K562 (cell line): Measurements from ENCODE around the gene RABGAP1L. TPM values are rescaled to one million over a fixed set of nuclear protein-coding genes. Genes with fewer than 3 reads are reported as not detected.

Source experiments
- ATAC-seq: fragments of 200-7000 bp; cut with Tn5 transposase; 3 replicates; pipeline ENCODE4 v1.9.1; 2020; ENCODE audit warnings: moderate library complexity
- BruUV-seq: library from RNA; stranded (reverse); fragments of 400-500 nt; replicated peaks from 2 replicates; lab custom pipeline; 2021; lab: Mats Ljungman, UMichigan
- CTCF ChIA-PET: fragments of 300-600 bp; formaldehyde crosslinking; extraction: SDS; loops from one replicate; lab custom pipeline; 2021; ENCODE audit warnings: low intra/inter-chr PET ratio; lab: Yijun Ruan, JAX
- POLR2A ChIA-PET: fragments of 300-600, 350-650 bp; sonication (Branson Sonifier 250); formaldehyde crosslinking; extraction: SDS; loops from one replicate; lab custom pipeline; 2021; ENCODE audit warnings: antibody characterized with exemption, inconsistent platforms; lab: Yijun Ruan, JAX
- DNase-seq, 4 experiments: peaks; one replicate each; pipeline versions ENCODE4 v3.0.0 to v3.0.0-alpha.2; 2011 to 2018; ENCODE audit warnings: low spot score in 3 of 4, mixed read lengths in 3 of 4; ENCODE audit errors: extremely low read depth in 1 of 4
- FAIRE-seq: peaks from 2 replicates; lab custom pipeline; 2011; peaks lifted over from hg19 to GRCh38; lab: Jason Lieb, UNC
- H2AFZ ChIP-seq: 2 replicates; pipeline ENCODE4 v1.6.0; 2011; ENCODE audit warnings: low read depth, low read length, control low read depth, inconsistent platforms
- H3K27ac ChIP-seq: fragments of 200-600 bp; 3 replicates; pipeline ENCODE4 v1.8.0; 2011; ENCODE audit warnings: low read depth, mild to moderate bottlenecking, control low read depth, inconsistent platforms, low read length, moderate library complexity, mixed read lengths; ENCODE audit errors: extremely low read depth
- H3K27me3 ChIP-seq, 2 experiments: fragments of 300-600 bp in 1 of 2; 2 replicates in 1 of 2; 3 replicates in 1 of 2; pipeline versions ENCODE4 v1.6.0 to v1.8.0; 2011; ENCODE audit warnings: inconsistent platforms in 2 of 2, low read length in 2 of 2, mild to moderate bottlenecking in 1 of 2, mixed read lengths in 1 of 2, moderate library complexity in 1 of 2; ENCODE audit not compliant: control insufficient read depth in 2 of 2, insufficient read depth in 2 of 2
- H3K36me3 ChIP-seq: fragments of 300-600 bp; 3 replicates; pipeline ENCODE4 v1.8.0; 2011; ENCODE audit warnings: mild to moderate bottlenecking, low read length, inconsistent platforms; ENCODE audit not compliant: control insufficient read depth, insufficient read depth
- H3K4me1 ChIP-seq, 2 experiments: fragments of 200-600 bp in 1 of 2; replicated peaks in 1 of 2; 2 replicates in 1 of 2; 3 replicates in 1 of 2; pipeline versions ENCODE4 v1.5.1 to v1.8.0; 2011; ENCODE audit warnings: inconsistent platforms in 2 of 2, low read length in 2 of 2, mild to moderate bottlenecking in 1 of 2, mixed read lengths in 1 of 2, moderate library complexity in 1 of 2; ENCODE audit not compliant: control insufficient read depth in 2 of 2, insufficient read depth in 2 of 2
- H3K4me2 ChIP-seq: 2 replicates; pipeline ENCODE4 v1.6.1; 2011; ENCODE audit warnings: low read length, control low read depth, inconsistent platforms, mixed read lengths; ENCODE audit not compliant: insufficient read depth
- H3K4me3 ChIP-seq: fragments of 200-600 bp; sonication (generic), shearing (Covaris generic); 2 replicates; pipeline ENCODE4 v1.5.1; 2016; ENCODE audit warnings: control low read depth, inconsistent platforms
- H3K79me2 ChIP-seq: fragments of 200-600 bp; 3 replicates; pipeline ENCODE4 v1.8.0; 2011; ENCODE audit warnings: low read length, inconsistent platforms; ENCODE audit not compliant: control insufficient read depth, insufficient read depth
- H3K9ac ChIP-seq, 2 experiments: 2 replicates each; pipeline versions ENCODE4 v1.6.0 to v1.6.1; 2011; ENCODE audit warnings: low read depth in 2 of 2, low read length in 2 of 2, control low read depth in 1 of 2, inconsistent platforms in 1 of 2, mild to moderate bottlenecking in 1 of 2, mixed read lengths in 1 of 2; ENCODE audit not compliant: insufficient read depth in 1 of 2
- H3K9me1 ChIP-seq: one replicate; pipeline ENCODE4 v1.6.0; 2011; ENCODE audit warnings: inconsistent platforms, mild to moderate bottlenecking, low read length, moderate library complexity; ENCODE audit not compliant: control insufficient read depth, insufficient read depth
- H3K9me3 ChIP-seq: replicated peaks from 2 replicates; pipeline ENCODE4 v1.5.1; 2011; ENCODE audit warnings: low read depth, low read length, inconsistent platforms; ENCODE audit not compliant: control insufficient read depth, insufficient read depth
- H4K20me1 ChIP-seq: replicated peaks from 2 replicates; pipeline ENCODE4 v1.6.1; 2011; ENCODE audit warnings: low read length, inconsistent platforms, mixed read lengths; ENCODE audit not compliant: control insufficient read depth, insufficient read depth
- BRF2 ChIP-seq: IDR thresholded peaks from 3 replicates; pipeline ENCODE4 v1.6.1; 2011; ENCODE audit warnings: borderline replicate concordance, mild to moderate bottlenecking; ENCODE audit not compliant: insufficient read length, insufficient read depth
- ELF2 ChIP-seq: fragments of 250-450 bp; sonication (Bioruptor Pico); IDR thresholded peaks from 2 replicates; pipeline ENCODE4 v1.5.0; 2021; ENCODE audit warnings: mild to moderate bottlenecking
- RBFOX2 ChIP-seq: fragments of 200-400 bp; formaldehyde crosslinking; IDR thresholded peaks from 2 replicates; pipeline ENCODE4 v1.6.1; 2017; ENCODE audit warnings: low read depth, mild to moderate bottlenecking, low read length, moderate library complexity
- SIN3A ChIP-seq, 2 experiments: fragments of 150-350 bp in 1 of 2; IDR thresholded peaks; 2 replicates each; pipeline ENCODE4 v1.6.1; 2011 to 2016; ENCODE audit warnings: borderline replicate concordance in 2 of 2, low read depth in 2 of 2, low read length in 2 of 2, mild to moderate bottlenecking in 2 of 2, moderate library complexity in 2 of 2; ENCODE audit not compliant: control insufficient read depth in 1 of 2
- TAF1 ChIP-seq: IDR thresholded peaks from 2 replicates; pipeline ENCODE4 v1.6.1; 2011; ENCODE audit warnings: mild to moderate bottlenecking, low read length, moderate library complexity; ENCODE audit not compliant: insufficient read depth, control insufficient read depth, severe bottlenecking; ENCODE audit errors: extremely low read depth
- WGBS: fragments of 100-300 bp; shearing (Covaris generic); methylation state at CpG from one replicate; pipeline ENCODE4 v1.1.6; 2016; ENCODE audit warnings: low coverage, mixed read lengths; ENCODE audit not compliant: insufficient coverage; ENCODE audit errors: missing lambda C conversion rate; 5-methylcytosine and 5-hydroxymethylcytosine counted together
- in situ Hi-C: fragments of 300-500 bp; cut with MboI; formaldehyde crosslinking; loops from 4 replicates; pipeline ENCODE4 v1.15.0; 2018; ENCODE audit warnings: inconsistent platforms, mixed read lengths
- intact Hi-C: fragments of 100-400 bp; cut with micrococcal nuclease; formaldehyde crosslinking; loops from 2 replicates; pipeline ENCODE4 v1.14.2; 2022
- polyA plus RNA-seq, 8 experiments: library from polyadenylated mRNA; depleted of rRNA in 4 of 8; stranded (reverse) in 5 of 8; unstranded in 3 of 8; fragments of >200 nt; fragmentation: Nextera tagmentation in 2 of 8; fragmentation: Illumina TruSeq in 1 of 8; extraction: Ambion mirVana in 2 of 8; extraction: Trizol in 1 of 8; gene quantifications; 2 replicates each; pipeline versions ENCODE4 v1.2.1 to v1.2.3, GENCODE V29; 2011 to 2014; ENCODE audit warnings: inconsistent platforms in 1 of 8, missing spikeins in 1 of 8
- total RNA-seq, 7 experiments: library from RNA; depleted of rRNA in 6 of 7; stranded (reverse); fragments of >200 nt in 6 of 7; fragmentation: Illumina TruSeq in 2 of 7; extraction: Trizol in 2 of 7; gene quantifications; 2 replicates each; pipeline versions ENCODE4 v1.2.1 to v1.2.3, GENCODE V29; 2011 to 2021; ENCODE audit warnings: low replicate concordance in 1 of 7

The RABGAP1L gene
- total and polyA plus RNA-seq, 9 of the 15 experiments (the other 6 are each of a cell fraction or from before 2014, with no cell fraction given) = 16.5 to 44.9 (median 26.7) TPM

- Histone ChIP-seq H3K9me3 (peaks cover 1% of the 10 kb centered on the region; the same call in 1 of the 2 replicates), H4K20me1 (0 out of 2 replicates have a peak, but pooled peaks cover 7% of the 10 kb centered on the region), H2AFZ (no peak overlapping the region), H3K79me2 (peaks cover 25% of the 10 kb centered on the region), H3K27ac (no peak overlapping the region), H3K36me3 (peaks cover 38% of the 10 kb centered on the region; the same call in 2 of the 3 replicates), H3K27me3 (no peaks in the 10 kb centered on the region), H3K4me3 (no peak overlapping the region), H3K9me1 (no peaks in the 10 kb centered on the region), H3K4me2 (no peak overlapping the region), H3K9ac (no peak overlapping the region), H3K4me1 (peaks cover 0 to 3% of the 10 kb centered on the region in 2 experiments; a peak in 2 of 5 replicates)
- WGBS = 73% methylated on average over 2 of the region's 2 CpGs
- ChIA-PET POLR2A (interaction anchor here (0.6 to 1.1 kb wide), 2 partner anchors 16 to 18 kb away, joined by 3 read pairs; no protein-coding TSS in a partner anchor), CTCF (no interaction called here)
- no TSS peak for BruUV-seq
- no peak for ATAC-seq
- no peak for FAIRE-seq
- DNase-seq = no peak
- TF ChIP-seq RBFOX2 (no peak), ELF2 (CRISPR knock-in tag) (no peak), SIN3A (IDR thresholded peaks at IDR 0.05; ENCODE audit: borderline replicate concordance in 2 of 2, control insufficient read depth in 1 of 2, low read depth in 2 of 2, low read length in 2 of 2) (no peak), BRF2 (no peak), TAF1 (no peak)
- in situ Hi-C loops (no loop called here), intact Hi-C loops (no loop called here)
Observed at GRCh38 chr1:174221681-174222080, 62.4 kb downstream of the RABGAP1L start.
